NCI-H1436 treated with DMSO at 0.1 percent for 48 hours (cell line): Measurements from ENCODE around the gene CCDC106.
A peak's percentile ranks its signal among the peaks of the same experiment; 100 is the strongest.

ENCODE experiments used
- DNase-seq: peaks from one replicate; lab custom pipeline; 2025; lab: John Stamatoyannopoulos, UW

Gene CCDC106

DNA sequence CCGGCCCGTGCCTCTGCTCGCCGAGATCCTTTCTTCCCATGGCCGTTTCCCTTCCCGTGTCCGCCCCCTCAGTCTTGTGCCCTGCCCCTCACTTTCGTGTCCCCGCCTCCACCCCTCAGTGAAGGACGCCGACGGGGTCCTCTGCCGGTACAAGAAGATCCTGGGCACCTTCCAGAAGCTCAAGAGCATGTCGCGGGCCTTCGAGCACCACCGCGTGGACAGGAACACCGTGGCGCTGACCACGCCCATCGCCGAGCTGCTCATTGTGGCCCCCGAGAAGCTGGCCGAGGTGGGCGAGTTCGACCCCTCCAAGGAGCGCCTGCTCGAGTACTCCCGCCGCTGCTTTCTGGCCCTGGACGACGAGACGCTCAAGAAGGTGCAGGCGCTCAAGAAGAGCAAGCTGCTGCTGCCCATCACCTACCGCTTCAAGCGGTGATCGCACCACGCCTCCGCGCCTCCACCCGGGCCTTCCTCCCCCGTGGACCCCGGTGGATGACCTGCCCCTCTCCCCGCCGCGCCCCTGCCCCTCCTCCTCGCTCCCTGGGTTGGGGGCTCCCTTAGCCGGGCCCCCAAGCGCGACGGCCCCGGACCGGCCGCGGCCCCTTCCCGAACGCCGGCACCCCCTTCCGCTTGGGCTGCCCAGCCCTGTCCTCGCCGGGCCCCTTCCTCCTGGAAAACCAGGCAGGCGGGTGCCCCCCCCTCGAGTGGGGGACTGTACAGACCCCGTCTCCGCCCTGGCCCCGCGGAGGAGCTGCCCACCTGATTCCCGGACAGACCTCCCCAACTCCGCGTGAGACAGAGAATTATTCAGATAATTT, 4.5 kb downstream of the CCDC106 start:
- no peak for DNase-seq

DNA sequence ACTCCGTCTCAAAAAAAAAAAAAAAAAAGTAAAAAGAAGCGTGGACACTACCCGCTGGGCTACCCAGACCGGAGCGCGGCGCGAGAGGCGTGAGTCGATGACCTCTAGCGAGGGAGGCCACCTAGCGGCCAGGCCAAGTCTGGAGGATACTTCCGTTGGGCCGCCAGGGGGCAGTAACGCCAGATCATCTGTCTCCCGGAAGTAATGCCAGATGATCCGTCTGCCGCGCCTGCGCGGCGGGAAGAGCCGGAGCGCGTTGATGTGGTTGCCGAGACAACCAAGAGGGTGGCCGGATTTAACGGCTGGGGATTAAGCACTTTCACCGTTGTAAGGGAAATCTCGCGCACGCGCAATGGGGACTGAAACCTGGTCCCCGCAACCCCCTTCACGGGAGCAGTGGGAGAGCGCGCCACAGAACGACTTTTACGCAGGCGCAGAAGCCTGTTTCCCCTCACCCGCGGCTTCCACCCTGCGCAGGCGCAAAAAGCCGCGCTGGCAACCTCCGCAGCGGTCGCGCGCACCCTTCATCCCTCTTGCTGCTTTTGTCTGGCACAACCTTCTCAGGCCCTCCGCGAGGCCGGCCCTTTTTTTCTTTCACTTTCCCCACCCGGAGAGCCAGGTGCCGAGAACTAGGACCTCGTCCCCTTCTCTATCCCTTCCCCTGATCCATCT, 5.8 kb downstream of the CCDC106 start:
- peak; percentile 97 for DNase-seq

- DNase-seq: peak; percentile 98
Measured at GRCh38 chr19:55654323-55654867, 6.4 kb downstream of the CCDC106 start.

GRCh38 chr19:55654868-55655647, 7.0 kb downstream of the CCDC106 start, which contains the start of gene U2AF2:
Gene U2AF2 (plus strand): TSS chr19:55655035. CDS start chr19:55655105, 70 bp downstream.
- DNase-seq: peak; percentile 31

- no peak for DNase-seq
Measured at GRCh38 chr19:55655648-55656040, 7.6 kb downstream of the CCDC106 start.

DNA sequence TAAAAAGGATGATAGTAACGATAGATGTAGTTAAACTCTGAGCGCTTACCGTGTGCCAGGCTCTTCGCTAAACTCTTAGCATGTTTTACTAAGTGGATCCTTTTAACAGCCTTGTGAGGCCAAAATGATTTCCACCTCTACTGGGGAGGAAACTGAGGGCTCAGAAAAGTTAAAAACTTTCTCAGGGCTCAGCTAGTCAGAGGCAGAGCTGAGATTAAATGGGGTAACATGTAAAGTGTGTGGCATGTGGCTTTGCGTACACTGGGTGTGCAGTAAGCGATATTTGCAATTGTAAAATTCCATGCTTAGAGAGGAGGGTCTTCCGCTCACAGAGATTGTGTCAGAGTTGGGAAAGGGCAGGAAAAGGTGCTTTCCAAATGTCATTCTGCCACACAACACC, 8.5 kb downstream of the CCDC106 start:
- DNase-seq: no peak

- DNase-seq: no peak
Measured at GRCh38 chr19:55656988-55657747, 9.2 kb downstream of the CCDC106 start.

DNA sequence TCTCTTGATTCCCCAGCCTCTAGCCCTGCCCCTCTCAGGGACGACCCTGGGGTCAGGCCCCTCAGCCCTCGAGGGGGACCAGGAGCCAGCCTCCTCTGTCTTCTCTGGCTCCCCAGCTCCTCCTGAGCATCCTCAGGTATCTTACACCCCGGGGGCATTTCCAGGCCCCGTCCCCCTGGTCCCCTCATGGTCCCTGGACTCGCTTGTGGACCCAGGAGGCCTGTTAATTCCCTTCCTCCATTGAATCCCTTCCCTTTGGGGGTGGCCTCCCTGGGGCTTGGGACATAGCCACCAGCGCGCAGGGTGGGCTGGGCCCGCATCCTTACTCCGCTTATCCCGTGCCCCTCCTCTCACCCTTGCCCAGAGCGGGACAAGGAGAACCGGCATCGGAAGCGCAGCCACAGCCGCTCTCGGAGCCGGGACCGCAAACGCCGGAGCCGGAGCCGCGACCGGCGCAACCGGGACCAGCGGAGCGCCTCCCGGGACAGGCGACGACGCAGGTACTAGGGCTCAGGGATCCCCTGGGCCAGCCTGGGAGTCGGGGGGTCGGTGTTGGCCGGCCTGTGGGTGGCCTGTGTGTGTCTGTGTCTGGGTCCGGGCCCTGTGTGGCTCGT, 10.9 kb downstream of the CCDC106 start:
- DNase-seq: no peak

DNA sequence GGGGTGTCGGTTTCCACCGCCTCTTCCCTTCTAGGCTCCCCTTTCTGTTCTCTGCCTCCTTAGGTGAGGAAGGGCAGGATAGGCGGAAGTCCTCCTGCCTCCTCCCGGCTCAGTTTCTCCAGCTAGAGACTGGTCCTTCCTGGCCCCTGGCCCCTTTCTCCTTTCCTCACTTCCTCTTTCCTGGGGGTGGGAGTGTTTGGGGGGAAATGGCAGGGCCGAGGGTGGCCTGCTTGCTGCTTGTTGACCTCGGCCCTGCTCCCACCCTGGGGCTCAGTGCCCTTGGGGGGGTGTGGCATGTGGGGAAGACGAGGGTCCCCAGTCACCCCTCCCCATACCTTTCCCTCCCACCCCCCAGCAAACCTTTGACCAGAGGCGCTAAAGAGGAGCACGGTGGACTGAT, 11.8 kb downstream of the CCDC106 start:
- DNase-seq: no peak

- no peak for DNase-seq
Measured at GRCh38 chr19:55660404-55660803, 12.4 kb downstream of the CCDC106 start.

GRCh38 chr19:55660991-55661390, 13.0 kb downstream of the CCDC106 start:
- DNase-seq: no peak

- DNase-seq: no peak
Measured at GRCh38 chr19:55661826-55662225, 13.8 kb downstream of the CCDC106 start.

- no peak for DNase-seq
Measured at GRCh38 chr19:55663846-55664536, 16.0 kb downstream of the CCDC106 start.

- no peak for DNase-seq
Measured at GRCh38 chr19:55666343-55667005, 18.5 kb downstream of the CCDC106 start.

GRCh38 chr19:55667006-55667381, 19.0 kb downstream of the CCDC106 start:
- DNase-seq: no peak

DNA sequence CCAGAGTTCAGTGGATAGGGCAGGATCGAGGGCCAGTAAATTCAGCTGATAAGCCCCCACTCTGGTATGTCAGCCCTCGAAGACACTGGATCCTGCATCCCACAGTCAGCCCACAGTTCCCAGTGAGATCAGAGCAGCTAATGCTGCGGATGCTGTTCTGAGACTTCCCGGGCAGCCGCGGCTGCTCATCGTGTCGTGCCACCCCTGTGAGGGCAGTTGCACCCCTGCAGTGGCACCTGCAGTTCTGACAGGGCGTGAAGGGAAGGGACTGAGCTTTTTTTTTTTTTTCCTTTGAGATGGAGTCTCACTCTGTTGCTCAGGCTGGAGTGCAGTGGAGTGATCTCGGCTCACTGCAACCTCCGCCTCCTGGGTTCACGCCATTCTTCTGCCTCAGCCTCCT, 19.5 kb downstream of the CCDC106 start:
- DNase-seq: no peak

DNA sequence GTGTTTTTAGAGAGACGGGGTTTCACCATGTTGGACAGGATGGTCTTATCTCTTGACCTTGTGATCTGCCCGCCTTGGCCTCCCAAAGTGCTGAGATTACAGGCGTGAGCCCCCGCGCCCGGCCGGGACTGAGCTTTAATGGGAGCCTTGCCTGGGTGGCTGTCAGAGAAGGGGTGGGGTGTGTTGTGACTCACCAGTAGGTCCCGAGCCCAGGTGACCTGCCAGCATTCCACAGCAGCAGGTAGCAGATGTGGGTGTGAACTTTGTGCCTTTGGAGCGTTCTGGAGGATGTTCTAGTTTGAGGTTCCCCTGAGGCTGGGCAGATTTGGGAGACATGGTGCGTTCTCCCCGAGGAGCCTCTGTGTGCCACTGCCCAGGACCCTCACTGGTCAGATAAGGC, 19.9 kb downstream of the CCDC106 start:
- DNase-seq: no peak

GRCh38 chr19:55668603-55669348, 20.8 kb downstream of the CCDC106 start:
- DNase-seq: no peak
